ENCODE measurements around the gene FGFR2.

The FGFR2 gene

GRCh38 chr10:121594623-121595350 is 3.5 kb downstream of the FGFR2 start:
- H3K4me1 ChIP-seq (ENCODE audit: control insufficient read depth, low read depth, low read length), result peaks cover 71% of the 10 kb centered on the region
- H3K9me3 ChIP-seq (ENCODE audit: control insufficient read depth, low read depth, low read length), result no peaks in the 10 kb centered on the region
- H3K4me3 ChIP-seq (ENCODE audit: low read length), result peak overlapping the region; percentile 89
- no peak overlapping the region for H3K27ac ChIP-seq (ENCODE audit: low read length)
- peak overlapping the region; percentile 86 for H3K9ac ChIP-seq (ENCODE audit: low read length)
- H3K27me3 ChIP-seq (ENCODE audit: control insufficient read depth, insufficient read depth, low read length), result peaks cover 8% of the 10 kb centered on the region
- peaks cover 47% of the 10 kb centered on the region for H3K36me3 ChIP-seq (ENCODE audit: control insufficient read depth, low read depth, low read length)

- no peak overlapping the region for H3K9ac ChIP-seq (ENCODE audit: low read length)
- no peak overlapping the region for H3K27ac ChIP-seq (ENCODE audit: low read length)
- H3K36me3 ChIP-seq (ENCODE audit: control insufficient read depth, low read depth, low read length), result peaks cover 50% of the 10 kb centered on the region
- H3K27me3 ChIP-seq (ENCODE audit: control insufficient read depth, insufficient read depth, low read length), result peaks cover 4% of the 10 kb centered on the region
- peak overlapping the region; percentile 89 for H3K4me3 ChIP-seq (ENCODE audit: low read length)
- H3K4me1 ChIP-seq (ENCODE audit: control insufficient read depth, low read depth, low read length), result peaks cover 67% of the 10 kb centered on the region
- no peaks in the 10 kb centered on the region for H3K9me3 ChIP-seq (ENCODE audit: control insufficient read depth, low read depth, low read length)
Observed at GRCh38 chr10:121594076-121594475, 4.2 kb downstream of the FGFR2 start.

- no peak overlapping the region for H3K9ac ChIP-seq (ENCODE audit: low read length)
- H3K4me3 ChIP-seq (ENCODE audit: low read length), result peak overlapping the region; percentile 89
- H3K4me1 ChIP-seq (ENCODE audit: control insufficient read depth, low read depth, low read length), result peaks cover 65% of the 10 kb centered on the region
- H3K9me3 ChIP-seq (ENCODE audit: control insufficient read depth, low read depth, low read length), result no peaks in the 10 kb centered on the region
- peaks cover 4% of the 10 kb centered on the region for H3K27me3 ChIP-seq (ENCODE audit: control insufficient read depth, insufficient read depth, low read length)
- peaks cover 50% of the 10 kb centered on the region for H3K36me3 ChIP-seq (ENCODE audit: control insufficient read depth, low read depth, low read length)
- no peak overlapping the region for H3K27ac ChIP-seq (ENCODE audit: low read length)
Observed at GRCh38 chr10:121593281-121594075, 4.8 kb downstream of the FGFR2 start.

GRCh38 chr10:121592155-121592890 is 5.9 kb downstream of the FGFR2 start:
- peaks cover 4% of the 10 kb centered on the region for H3K27me3 ChIP-seq (ENCODE audit: control insufficient read depth, insufficient read depth, low read length)
- H3K9me3 ChIP-seq (ENCODE audit: control insufficient read depth, low read depth, low read length), result no peaks in the 10 kb centered on the region
- peaks cover 65% of the 10 kb centered on the region for H3K4me1 ChIP-seq (ENCODE audit: control insufficient read depth, low read depth, low read length)
- peaks cover 50% of the 10 kb centered on the region for H3K36me3 ChIP-seq (ENCODE audit: control insufficient read depth, low read depth, low read length)
- no peak overlapping the region for H3K9ac ChIP-seq (ENCODE audit: low read length)
- no peak overlapping the region for H3K27ac ChIP-seq (ENCODE audit: low read length)
- no peak overlapping the region for H3K4me3 ChIP-seq (ENCODE audit: low read length)

- H3K4me1 ChIP-seq (ENCODE audit: control insufficient read depth, low read depth, low read length), result peaks cover 65% of the 10 kb centered on the region
- peaks cover 50% of the 10 kb centered on the region for H3K36me3 ChIP-seq (ENCODE audit: control insufficient read depth, low read depth, low read length)
Observed at GRCh38 chr10:121591186-121591585, 7.1 kb downstream of the FGFR2 start.

GRCh38 chr10:121590772-121591171 is 7.5 kb downstream of the FGFR2 start:
- peaks cover 66% of the 10 kb centered on the region for H3K4me1 ChIP-seq (ENCODE audit: control insufficient read depth, low read depth, low read length)
- peaks cover 50% of the 10 kb centered on the region for H3K36me3 ChIP-seq (ENCODE audit: control insufficient read depth, low read depth, low read length)
- H3K27me3 ChIP-seq (ENCODE audit: control insufficient read depth, insufficient read depth, low read length), result peaks cover 4% of the 10 kb centered on the region
- H3K27ac ChIP-seq (ENCODE audit: low read length), result no peak overlapping the region
- H3K9me3 ChIP-seq (ENCODE audit: control insufficient read depth, low read depth, low read length), result no peaks in the 10 kb centered on the region
- H3K9ac ChIP-seq (ENCODE audit: low read length), result no peak overlapping the region
- no peak overlapping the region for H3K4me3 ChIP-seq (ENCODE audit: low read length)

More at GRCh38 chr10:121591186-121591585, 7.1 kb downstream of the FGFR2 start:
- H3K9me3 ChIP-seq (ENCODE audit: control insufficient read depth, low read depth, low read length), result no peaks in the 10 kb centered on the region
- H3K9ac ChIP-seq (ENCODE audit: low read length), result no peak overlapping the region
- no peak overlapping the region for H3K27ac ChIP-seq (ENCODE audit: low read length)
- H3K4me3 ChIP-seq (ENCODE audit: low read length), result no peak overlapping the region
- H3K27me3 ChIP-seq (ENCODE audit: control insufficient read depth, insufficient read depth, low read length), result peaks cover 4% of the 10 kb centered on the region

GRCh38 chr10:121589553-121589952 is 8.7 kb downstream of the FGFR2 start:
- Histone ChIP-seq H3K9me3 (ENCODE audit: control insufficient read depth, low read depth, low read length) (no peaks in the 10 kb centered on the region), H3K27ac (ENCODE audit: low read length) (no peak overlapping the region), H3K4me1 (ENCODE audit: control insufficient read depth, low read depth, low read length) (peaks cover 58% of the 10 kb centered on the region), H3K9ac (ENCODE audit: low read length) (no peak overlapping the region), H3K27me3 (ENCODE audit: control insufficient read depth, insufficient read depth, low read length) (peaks cover 4% of the 10 kb centered on the region), H3K36me3 (ENCODE audit: control insufficient read depth, low read depth, low read length) (peaks cover 42% of the 10 kb centered on the region), H3K4me3 (ENCODE audit: low read length) (no peak overlapping the region)

GRCh38 chr10:121583857-121584256 is 14.4 kb downstream of the FGFR2 start:
- peaks cover 5% of the 10 kb centered on the region for H3K36me3 ChIP-seq (ENCODE audit: control insufficient read depth, low read depth, low read length)

GRCh38 chr10:121583258-121583657 is 15.0 kb downstream of the FGFR2 start:
- Histone ChIP-seq H3K27ac (ENCODE audit: low read length) (no peak overlapping the region), H3K9me3 (ENCODE audit: control insufficient read depth, low read depth, low read length) (no peaks in the 10 kb centered on the region), H3K9ac (ENCODE audit: low read length) (no peak overlapping the region), H3K4me1 (ENCODE audit: control insufficient read depth, low read depth, low read length) (peaks cover 49% of the 10 kb centered on the region), H3K4me3 (ENCODE audit: low read length) (no peak overlapping the region), H3K27me3 (ENCODE audit: control insufficient read depth, insufficient read depth, low read length) (no peaks in the 10 kb centered on the region), H3K36me3 (ENCODE audit: control insufficient read depth, low read depth, low read length) (peaks cover 5% of the 10 kb centered on the region)

More at GRCh38 chr10:121583857-121584256, 14.4 kb downstream of the FGFR2 start:
- no peak overlapping the region for H3K27ac ChIP-seq (ENCODE audit: low read length)
- H3K9me3 ChIP-seq (ENCODE audit: control insufficient read depth, low read depth, low read length), result no peaks in the 10 kb centered on the region
- no peak overlapping the region for H3K9ac ChIP-seq (ENCODE audit: low read length)
- H3K4me1 ChIP-seq (ENCODE audit: control insufficient read depth, low read depth, low read length), result peaks cover 43% of the 10 kb centered on the region
- H3K27me3 ChIP-seq (ENCODE audit: control insufficient read depth, insufficient read depth, low read length), result no peaks in the 10 kb centered on the region
- no peak overlapping the region for H3K4me3 ChIP-seq (ENCODE audit: low read length)

GRCh38 chr10:121580276-121581116 is 17.7 kb downstream of the FGFR2 start:
- Histone ChIP-seq H3K4me3 (ENCODE audit: low read length) (peak overlapping the region; percentile 42), H3K9me3 (ENCODE audit: control insufficient read depth, low read depth, low read length) (no peaks in the 10 kb centered on the region), H3K4me1 (ENCODE audit: control insufficient read depth, low read depth, low read length) (peaks cover 56% of the 10 kb centered on the region), H3K27me3 (ENCODE audit: control insufficient read depth, insufficient read depth, low read length) (no peaks in the 10 kb centered on the region), H3K27ac (ENCODE audit: low read length) (peak overlapping the region; percentile 6), H3K9ac (ENCODE audit: low read length) (peak overlapping the region; percentile 11), H3K36me3 (ENCODE audit: control insufficient read depth, low read depth, low read length) (peaks cover 5% of the 10 kb centered on the region)
